ENCODE results near the gene IFIH1. TPM values are rescaled to one million over a fixed set of nuclear protein-coding genes. Genes with fewer than 3 reads are reported as not detected.
A peak's percentile ranks its signal among the peaks of the same experiment; 100 is the strongest.

The IFIH1 gene
- total RNA-seq, 1 experiment from 2014 or later = 5.1 TPM

DNA sequence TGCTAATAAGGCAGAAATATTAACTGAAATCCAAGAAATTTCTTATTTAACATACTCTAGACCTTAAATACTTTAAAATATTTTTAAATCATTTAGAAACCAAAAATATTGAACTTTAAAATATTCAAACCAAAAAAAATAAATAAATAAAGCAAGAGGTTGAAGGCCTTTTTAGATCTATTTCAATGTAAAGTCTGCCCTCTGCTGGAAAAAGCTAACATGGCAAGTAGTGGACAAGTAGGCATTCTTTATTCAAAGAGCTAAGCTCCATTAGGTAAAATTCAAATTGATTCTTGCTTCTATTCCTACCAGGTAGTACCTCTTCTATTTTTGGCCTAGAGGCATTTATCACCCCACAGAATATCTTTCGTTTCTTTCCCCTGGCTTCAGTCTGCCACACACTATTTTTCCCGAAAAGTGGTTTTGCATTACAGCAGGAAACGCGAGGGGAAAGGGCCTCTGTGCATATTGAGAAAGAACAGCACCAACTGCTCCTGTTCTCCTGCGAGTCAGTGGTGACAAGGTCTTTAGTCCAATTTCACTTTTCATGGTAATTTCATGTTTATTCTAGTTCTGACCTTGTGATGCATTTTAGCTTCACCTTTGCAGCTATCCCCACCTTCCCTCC lies 20.4 kb downstream of the IFIH1 start:
- Histone ChIP-seq H3K9me3 (ENCODE audit: low read depth, low read length, poor library complexity, severe bottlenecking) (no peaks in the 10 kb centered on the region), H3K27ac (ENCODE audit: low read depth, low read length, poor library complexity, severe bottlenecking) (no peak overlapping the region), H3K27me3 (replicated peaks; ENCODE audit: insufficient read depth, low read depth, low read length, poor library complexity) (no peaks in the 10 kb centered on the region), H3K36me3 (ENCODE audit: insufficient read depth, low read length, poor library complexity, severe bottlenecking) (no peaks in the 10 kb centered on the region), H3K4me3 (ENCODE audit: low read depth, low read length, poor library complexity, severe bottlenecking) (no peak overlapping the region), H3K4me1 (ENCODE audit: insufficient read depth, low read length, poor library complexity, severe bottlenecking) (no peaks in the 10 kb centered on the region)
- ChIA-PET POLR2A (ENCODE audit: low non-redundant PET) (interaction anchor here (0.6 kb wide), 1 partner anchor 15 kb away, joined by 4 read pairs; no protein-coding TSS in a partner anchor), CTCF (interaction anchor here (0.5 to 1.8 kb wide), 6 partner anchors 36 to 493 kb away, joined by 3 to 39 read pairs (median 4); no protein-coding TSS in a partner anchor)
- BruUV-seq (replicated peaks) = no TSS peak
- TF ChIP-seq CTCF (conservative IDR thresholded peaks at IDR 0.05; ENCODE audit: low read depth, low read length) = peak; percentile 85
- TF ChIP-seq EZH2 (IDR thresholded peaks at IDR 0.05; ENCODE audit: borderline replicate concordance, low read depth, low read length, poor library complexity, severe bottlenecking) = no peak
- DNase-seq (ENCODE audit: low spot score) = peak; percentile 77
- intact Hi-C loops (cut with micrococcal nuclease; ENCODE audit: unreplicated experiment) = loop anchor here (1.0 to 10.0 kb wide), 3 partner anchors 77 to 333 kb away; no protein-coding TSS in a partner anchor

DNA sequence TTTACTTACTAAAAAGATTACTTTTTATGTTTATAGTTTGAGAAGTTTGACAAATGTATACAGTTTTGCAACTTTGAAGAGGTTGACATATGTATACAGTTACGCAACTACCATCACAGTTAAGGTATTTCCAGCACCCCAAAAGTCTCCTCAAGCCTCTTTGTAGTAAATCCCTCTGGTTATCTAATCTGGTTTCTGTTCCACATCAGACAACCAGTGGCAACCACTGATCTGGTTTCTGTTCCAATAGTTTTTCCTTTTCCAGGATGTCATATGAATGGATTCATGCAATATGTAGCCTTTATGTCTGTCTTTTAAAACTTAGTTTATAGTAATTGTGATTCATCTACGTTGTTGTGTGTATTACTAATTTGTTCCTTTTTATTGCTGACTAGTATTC lies 23.5 kb downstream of the IFIH1 start:
- DNase-seq (ENCODE audit: low spot score) = no peak
- H3K9me3 ChIP-seq (ENCODE audit: low read depth, low read length, poor library complexity, severe bottlenecking) = no peaks in the 10 kb centered on the region
- intact Hi-C loops (cut with micrococcal nuclease; ENCODE audit: unreplicated experiment) = loop anchor here (10.0 kb wide), 1 partner anchor 330 kb away; no protein-coding TSS in a partner anchor
- no peaks in the 10 kb centered on the region for H3K27me3 ChIP-seq (replicated peaks; ENCODE audit: insufficient read depth, low read depth, low read length, poor library complexity)
- no TSS peak for BruUV-seq (replicated peaks)
- H3K4me1 ChIP-seq (ENCODE audit: insufficient read depth, low read length, poor library complexity, severe bottlenecking) = no peaks in the 10 kb centered on the region
- no peak overlapping the region for H3K4me3 ChIP-seq (ENCODE audit: low read depth, low read length, poor library complexity, severe bottlenecking)
- no peak for TF ChIP-seq CTCF (conservative IDR thresholded peaks at IDR 0.05; ENCODE audit: low read depth, low read length)
- TF ChIP-seq EZH2 (IDR thresholded peaks at IDR 0.05; ENCODE audit: borderline replicate concordance, low read depth, low read length, poor library complexity, severe bottlenecking) = no peak
- no peaks in the 10 kb centered on the region for H3K36me3 ChIP-seq (ENCODE audit: insufficient read depth, low read length, poor library complexity, severe bottlenecking)
- ChIA-PET CTCF (no interaction called here), POLR2A (ENCODE audit: low non-redundant PET) (no interaction called here)
- H3K27ac ChIP-seq (ENCODE audit: low read depth, low read length, poor library complexity, severe bottlenecking) = no peak overlapping the region

DNA sequence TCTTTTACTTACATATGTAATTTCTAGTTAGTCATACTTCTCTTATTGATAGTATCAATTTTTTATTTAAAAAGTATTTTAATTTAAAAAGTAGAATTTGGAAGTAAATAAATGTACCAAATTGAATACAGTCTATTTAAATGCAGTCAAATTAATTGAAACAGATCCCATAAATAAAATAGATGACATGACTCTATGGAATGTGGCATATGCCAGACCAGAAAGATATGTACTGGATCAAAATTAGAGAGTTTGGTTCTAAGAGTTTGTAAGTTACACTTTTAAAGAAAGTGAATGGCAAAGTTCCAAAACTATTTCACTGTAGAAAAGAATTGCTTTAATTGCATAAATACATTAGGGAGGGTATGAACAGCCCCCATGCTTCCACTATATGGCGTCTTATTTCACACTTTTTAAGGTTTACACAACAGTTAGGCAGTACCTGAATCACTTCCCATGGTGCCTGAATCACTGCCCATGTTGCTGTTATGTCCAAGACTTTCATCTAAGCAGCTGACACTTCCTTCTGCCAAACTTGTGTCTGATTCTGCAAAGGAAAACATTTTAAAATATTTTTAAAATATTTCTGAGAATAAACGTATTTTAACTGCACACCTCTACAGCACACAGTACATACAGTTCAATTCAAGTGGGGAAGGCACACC lies 25.2 kb downstream of the IFIH1 start:
- Histone ChIP-seq H3K36me3 (ENCODE audit: insufficient read depth, low read length, poor library complexity, severe bottlenecking) (no peaks in the 10 kb centered on the region), H3K9me3 (ENCODE audit: low read depth, low read length, poor library complexity, severe bottlenecking) (no peaks in the 10 kb centered on the region), H3K27me3 (replicated peaks; ENCODE audit: insufficient read depth, low read depth, low read length, poor library complexity) (no peaks in the 10 kb centered on the region), H3K27ac (ENCODE audit: low read depth, low read length, poor library complexity, severe bottlenecking) (no peak overlapping the region), H3K4me3 (ENCODE audit: low read depth, low read length, poor library complexity, severe bottlenecking) (no peak overlapping the region), H3K4me1 (ENCODE audit: insufficient read depth, low read length, poor library complexity, severe bottlenecking) (no peaks in the 10 kb centered on the region)
- BruUV-seq (replicated peaks) = no TSS peak
- ChIA-PET CTCF (no interaction called here), POLR2A (ENCODE audit: low non-redundant PET) (no interaction called here)
- TF ChIP-seq EZH2 (IDR thresholded peaks at IDR 0.05; ENCODE audit: borderline replicate concordance, low read depth, low read length, poor library complexity, severe bottlenecking) (no peak), CTCF (conservative IDR thresholded peaks at IDR 0.05; ENCODE audit: low read depth, low read length) (no peak)
- no peak for DNase-seq (ENCODE audit: low spot score)
- intact Hi-C loops (cut with micrococcal nuclease; ENCODE audit: unreplicated experiment) = loop anchor here (10.0 kb wide), 1 partner anchor 328 kb away; no protein-coding TSS in a partner anchor

Data from A673 (cell line).